Mesothelial cell of epicardium (in vitro differentiated cells): ENCODE data around the gene FN3KRP. TPM values are rescaled to one million over a fixed set of nuclear protein-coding genes. Genes with fewer than 3 reads are reported as not detected.

Experiments
- DNase-seq, 2 experiments: peaks; one replicate each; pipeline ENCODE4 v3.0.0; 2021; ENCODE audit warnings: low spot score in 2 of 2; ENCODE audit not compliant: unreplicated experiment in 2 of 2
- H3K27ac Mint-ChIP-seq: 2 replicates; pipeline ENCODE4 v1.8.0; 2021; ENCODE audit warnings: mixed read lengths
- H3K27me3 Mint-ChIP-seq: 2 replicates; pipeline ENCODE4 v1.8.0; 2021; ENCODE audit warnings: low read depth, mixed read lengths
- H3K36me3 Mint-ChIP-seq: 2 replicates; pipeline ENCODE4 v1.8.0; 2021; ENCODE audit warnings: mixed read lengths
- H3K4me1 Mint-ChIP-seq: 2 replicates; pipeline ENCODE4 v1.8.0; 2021; ENCODE audit warnings: mixed read lengths
- H3K4me3 Mint-ChIP-seq: 2 replicates; pipeline ENCODE4 v1.8.0; 2021; ENCODE audit warnings: mild to moderate bottlenecking, moderate library complexity, mixed read lengths
- H3K9me3 Mint-ChIP-seq: 2 replicates; pipeline ENCODE4 v1.8.0; 2021; ENCODE audit warnings: mixed read lengths
- CTCF ChIP-seq: fragments of 200-600 bp; sonication (generic); IDR thresholded peaks from one replicate; pipeline ENCODE4 v1.5.0; 2021; ENCODE audit warnings: antibody characterized with exemption; ENCODE audit not compliant: unreplicated experiment
- total RNA-seq: library from RNA; stranded (reverse); gene quantifications from 3 replicates; pipeline ENCODE4 v1.2.1, GENCODE V29; 2021

The FN3KRP gene
- total RNA-seq, 1 donor from 2014 or later, result 30.3 TPM

- Mint-ChIP-seq H3K27ac (no peak overlapping the region), H3K4me1 (peaks cover 11% of the 10 kb centered on the region), H3K4me3 (no peak overlapping the region), H3K36me3 (peaks cover 23% of the 10 kb centered on the region), H3K9me3 (peaks cover 10% of the 10 kb centered on the region), H3K27me3 (peaks cover 7% of the 10 kb centered on the region)
- no peak for DNase-seq
- no peak for TF ChIP-seq CTCF
These were observed 24.8 kb upstream of the FN3KRP start for GRCh38 chr17:82691714-82692113.

GRCh38 chr17:82692268-82692667 is 24.2 kb upstream of the FN3KRP start:
- no peak overlapping the region for H3K27ac Mint-ChIP-seq
- H3K27me3 Mint-ChIP-seq, result peaks cover 12% of the 10 kb centered on the region
- peaks cover 10% of the 10 kb centered on the region for H3K9me3 Mint-ChIP-seq
- peaks cover 11% of the 10 kb centered on the region for H3K4me1 Mint-ChIP-seq
- H3K36me3 Mint-ChIP-seq, result peaks cover 23% of the 10 kb centered on the region
- TF ChIP-seq CTCF, result no peak
- DNase-seq, result no peak
- no peak overlapping the region for H3K4me3 Mint-ChIP-seq

GRCh38 chr17:82693168-82693867 is 23.2 kb upstream of the FN3KRP start:
- Mint-ChIP-seq H3K36me3 (peaks cover 23% of the 10 kb centered on the region), H3K9me3 (peaks cover 10% of the 10 kb centered on the region), H3K4me1 (peaks cover 9% of the 10 kb centered on the region), H3K4me3 (no peak overlapping the region), H3K27me3 (peaks cover 14% of the 10 kb centered on the region), H3K27ac (no peak overlapping the region)
- DNase-seq, result no peak
- TF ChIP-seq CTCF, result no peak

GRCh38 chr17:82694647-82695046 is 21.9 kb upstream of the FN3KRP start:
- peaks cover 10% of the 10 kb centered on the region for H3K9me3 Mint-ChIP-seq
- TF ChIP-seq CTCF, result no peak
- peaks cover 23% of the 10 kb centered on the region for H3K36me3 Mint-ChIP-seq
- DNase-seq, result no peak
- no peak overlapping the region for H3K27ac Mint-ChIP-seq
- H3K4me3 Mint-ChIP-seq, result peak overlapping the region; percentile 14
- peaks cover 13% of the 10 kb centered on the region for H3K4me1 Mint-ChIP-seq
- H3K27me3 Mint-ChIP-seq, result peaks cover 16% of the 10 kb centered on the region

- Mint-ChIP-seq H3K36me3 (peaks cover 20% of the 10 kb centered on the region), H3K9me3 (peaks cover 10% of the 10 kb centered on the region), H3K4me1 (peaks cover 11% of the 10 kb centered on the region), H3K27ac (no peak overlapping the region), H3K4me3 (peak overlapping the region; percentile 4), H3K27me3 (peaks cover 18% of the 10 kb centered on the region)
- no peak for TF ChIP-seq CTCF
- DNase-seq, result no peak
These were observed 20.2 kb upstream of the FN3KRP start for GRCh38 chr17:82696259-82696658.
